ENCODE results near the gene PRSS21.

The PRSS21 gene, protein sequence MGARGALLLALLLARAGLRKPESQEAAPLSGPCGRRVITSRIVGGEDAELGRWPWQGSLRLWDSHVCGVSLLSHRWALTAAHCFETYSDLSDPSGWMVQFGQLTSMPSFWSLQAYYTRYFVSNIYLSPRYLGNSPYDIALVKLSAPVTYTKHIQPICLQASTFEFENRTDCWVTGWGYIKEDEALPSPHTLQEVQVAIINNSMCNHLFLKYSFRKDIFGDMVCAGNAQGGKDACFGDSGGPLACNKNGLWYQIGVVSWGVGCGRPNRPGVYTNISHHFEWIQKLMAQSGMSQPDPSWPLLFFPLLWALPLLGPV

DNA sequence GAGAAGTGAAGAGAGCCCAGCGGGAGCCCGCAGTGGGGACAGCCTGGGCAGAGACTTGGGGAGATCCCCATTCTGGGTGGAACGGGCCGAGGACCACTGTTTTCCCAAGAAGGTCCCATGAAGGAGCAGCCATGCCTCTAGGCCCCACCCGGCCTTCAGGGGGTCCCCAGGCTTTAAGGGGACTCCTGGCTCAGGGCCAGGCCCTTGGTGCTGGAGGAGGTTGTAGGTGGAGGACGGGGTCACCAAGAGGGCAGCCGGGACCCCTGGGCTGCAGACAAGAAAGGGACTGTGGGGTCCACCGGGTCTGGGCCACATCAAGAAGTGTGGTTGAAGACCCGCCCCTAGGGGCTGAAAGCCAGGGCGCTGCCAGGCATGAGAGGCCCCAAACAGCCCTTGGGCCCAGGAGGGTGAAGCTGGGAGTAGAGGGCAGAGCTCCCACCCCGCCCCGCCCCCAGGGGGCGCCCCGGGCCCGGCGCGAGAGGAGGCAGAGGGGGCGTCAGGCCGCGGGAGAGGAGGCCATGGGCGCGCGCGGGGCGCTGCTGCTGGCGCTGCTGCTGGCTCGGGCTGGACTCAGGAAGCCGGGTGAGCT is at the start of gene PRSS21:
PRSS21 (plus strand) TSS at position 487 of the 589 bp plus-strand sequence; CDS start at position 519, 32 bp downstream.
- peak; percentile 47 for DNase-seq

DNA sequence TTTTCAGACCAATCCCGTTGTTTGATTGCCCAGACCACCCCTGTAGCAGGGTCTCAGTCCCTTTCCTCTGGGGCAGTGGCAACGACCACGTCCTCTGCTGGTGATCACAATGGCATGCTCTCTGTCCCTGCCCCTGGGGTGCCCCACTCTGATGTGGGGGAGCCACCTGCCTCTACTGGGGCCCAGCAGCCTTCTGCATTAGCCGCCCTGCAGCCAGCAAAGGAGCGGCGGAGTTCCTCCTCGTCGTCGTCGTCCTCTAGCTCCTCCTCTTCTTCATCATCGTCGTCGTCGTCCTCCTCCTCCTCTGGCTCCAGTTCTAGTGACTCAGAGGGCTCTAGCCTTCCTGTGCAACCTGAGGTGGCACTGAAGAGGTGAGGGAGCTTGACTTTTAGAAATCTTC is 49.1 kb upstream of the PRSS21 start:
- DNase-seq: no peak

DNA sequence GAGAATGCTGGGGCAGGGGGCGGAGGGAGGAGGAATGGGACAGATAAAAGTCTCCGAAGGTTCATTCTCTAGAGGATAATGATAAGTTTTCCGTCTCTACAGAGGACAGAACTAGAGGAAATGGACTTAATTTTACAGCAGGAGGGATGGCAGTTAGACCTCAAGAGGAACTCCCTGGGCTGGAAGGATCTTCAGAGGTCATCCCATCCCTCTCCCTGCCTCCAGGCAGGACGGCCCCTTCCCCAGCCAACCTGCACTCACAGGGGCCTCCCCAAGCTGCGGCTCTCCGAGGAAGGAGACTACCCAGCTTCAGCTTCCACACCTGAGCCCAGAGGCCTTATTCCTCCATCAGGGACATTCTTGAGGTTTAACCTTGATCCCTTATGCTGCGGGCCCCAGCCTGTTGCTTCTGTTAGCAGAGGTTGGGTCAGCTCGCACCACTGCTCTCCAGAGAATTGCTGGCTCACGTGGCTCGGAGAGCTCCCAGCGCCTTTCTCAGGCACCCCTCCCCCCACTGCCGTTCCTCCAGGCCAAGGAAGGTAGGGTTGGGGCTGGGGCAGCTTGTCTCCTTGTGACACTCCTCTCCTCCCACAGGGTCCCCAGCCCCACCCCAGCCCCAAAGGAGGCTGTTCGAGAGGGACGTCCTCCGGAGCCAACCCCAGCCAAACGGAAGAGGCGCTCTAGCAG is 48.5 kb upstream of the PRSS21 start:
- DNase-seq: no peak

DNA sequence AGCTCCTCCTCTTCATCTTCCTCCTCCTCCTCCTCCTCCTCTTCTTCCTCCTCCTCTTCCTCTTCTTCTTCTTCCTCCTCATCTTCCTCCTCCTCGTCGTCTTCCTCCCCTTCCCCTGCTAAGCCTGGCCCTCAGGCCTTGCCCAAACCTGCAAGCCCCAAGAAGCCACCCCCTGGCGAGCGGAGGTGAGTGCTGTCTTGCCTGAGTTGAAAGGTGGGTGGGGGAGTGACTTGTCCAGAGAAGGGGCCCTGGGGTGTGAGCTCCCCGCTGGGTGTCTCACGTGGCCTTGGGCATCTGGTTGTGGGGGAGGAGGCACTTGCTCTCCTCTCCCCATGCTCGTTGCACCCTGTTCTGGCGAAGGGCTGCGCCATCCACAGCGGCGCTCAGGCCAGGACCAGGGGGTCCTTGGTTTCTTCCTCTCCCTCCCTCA is 47.9 kb upstream of the PRSS21 start:
- no peak for DNase-seq

DNA sequence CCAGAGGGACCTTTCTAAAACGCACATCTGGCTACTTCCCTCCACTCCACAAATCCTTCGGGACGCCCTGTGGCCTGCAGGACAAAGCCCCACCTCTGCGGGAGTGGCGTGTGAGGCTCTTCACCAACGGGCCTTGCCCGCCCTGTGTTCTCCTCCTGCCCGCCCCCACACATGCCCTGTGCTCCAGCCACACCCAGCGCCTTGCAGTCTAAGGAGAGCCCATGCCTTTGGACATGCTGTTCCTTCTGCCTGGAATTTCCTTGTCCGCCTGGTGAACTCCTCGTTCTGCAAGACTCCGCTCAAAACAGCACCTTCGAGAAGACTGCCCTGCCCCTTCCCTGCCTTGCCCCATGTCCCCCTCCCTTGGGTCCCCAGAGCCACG is 47.4 kb upstream of the PRSS21 start:
- no peak for DNase-seq

DNA sequence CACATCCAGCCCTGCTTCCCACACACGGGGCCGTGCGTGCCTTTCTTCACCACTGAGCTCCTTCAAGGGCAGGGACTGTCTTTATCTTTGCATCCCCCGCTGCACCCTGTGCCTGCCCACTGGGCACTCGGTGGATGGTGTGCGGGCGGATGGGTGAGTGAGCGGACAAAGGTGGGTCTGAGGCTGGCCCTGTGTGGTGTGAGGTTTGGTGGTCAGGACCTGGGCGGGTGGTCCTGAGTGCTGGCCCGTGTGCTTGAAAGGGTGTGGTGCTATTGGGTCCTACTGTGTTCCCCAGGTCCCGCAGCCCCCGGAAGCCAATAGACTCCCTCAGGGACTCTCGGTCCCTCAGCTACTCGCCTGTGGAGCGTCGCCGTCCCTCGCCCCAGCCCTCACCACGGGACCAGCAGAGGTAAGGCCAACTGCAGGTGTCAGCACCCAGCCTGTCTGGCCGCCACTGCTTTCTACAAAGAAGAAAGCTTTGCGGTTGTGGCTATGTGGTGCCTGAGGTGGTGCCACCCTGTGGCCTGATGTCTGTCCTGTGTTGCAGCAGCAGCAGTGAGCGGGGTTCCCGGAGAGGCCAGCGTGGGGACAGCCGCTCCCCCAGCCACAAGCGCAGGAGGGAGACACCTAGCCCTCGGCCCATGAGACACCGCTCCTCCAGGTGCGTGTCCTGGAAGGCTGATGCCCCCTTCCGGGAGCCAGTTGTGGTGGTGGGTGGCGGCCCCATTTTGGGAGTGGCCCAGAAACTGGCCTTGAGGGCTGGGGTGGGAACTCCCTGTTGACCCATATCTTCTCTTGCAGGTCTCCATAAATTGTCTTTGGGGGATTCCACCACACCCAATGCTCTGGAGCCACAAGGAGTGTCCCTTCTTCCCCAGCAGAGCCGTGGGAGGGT is 46.7 kb upstream of the PRSS21 start:
- peak; percentile 31 for DNase-seq

DNA sequence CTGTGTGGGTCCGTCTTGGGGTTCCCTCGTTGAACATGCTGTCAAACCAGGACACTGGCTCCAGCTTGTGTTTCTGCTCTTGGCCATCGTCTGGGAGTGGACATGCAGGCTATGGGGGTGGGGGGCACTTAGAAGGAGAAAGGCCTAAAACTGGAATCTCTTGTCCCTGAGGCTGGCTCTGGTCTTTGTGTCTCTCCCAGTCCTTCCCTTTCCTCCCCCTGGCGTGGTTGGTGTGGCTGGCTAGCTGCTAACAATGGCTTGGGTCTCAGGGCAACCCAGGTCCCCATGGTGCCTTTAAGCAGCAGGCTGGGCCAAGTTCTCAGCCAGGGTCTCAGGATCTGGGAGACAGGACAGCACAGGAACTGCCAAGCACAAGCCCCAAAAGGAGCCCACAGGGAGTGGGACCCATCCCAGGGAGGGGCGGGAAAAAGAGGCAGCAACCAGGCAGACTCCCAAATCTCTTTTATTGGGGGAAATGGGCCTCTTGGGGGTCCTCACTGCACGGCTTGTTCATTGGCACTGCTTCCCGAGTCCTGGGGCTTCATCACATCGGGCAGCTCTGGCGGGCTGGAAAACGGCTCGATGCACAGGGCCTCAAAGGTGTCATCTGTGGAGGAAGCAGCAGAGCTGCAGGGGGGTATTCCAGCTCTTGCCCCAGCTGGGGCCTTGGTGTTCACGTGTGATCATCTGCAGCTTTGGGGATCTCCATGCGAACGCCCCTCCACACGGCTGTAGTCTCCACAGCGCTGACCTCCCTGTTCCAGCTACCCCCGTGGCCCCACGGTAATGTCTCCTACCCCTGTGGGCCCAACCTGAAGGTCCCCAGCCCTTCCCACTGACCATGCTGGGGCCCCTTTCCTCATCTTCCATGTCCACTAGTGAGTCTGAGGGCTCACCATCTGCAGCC is 45.3 kb upstream of the PRSS21 start:
- no peak for DNase-seq

DNA sequence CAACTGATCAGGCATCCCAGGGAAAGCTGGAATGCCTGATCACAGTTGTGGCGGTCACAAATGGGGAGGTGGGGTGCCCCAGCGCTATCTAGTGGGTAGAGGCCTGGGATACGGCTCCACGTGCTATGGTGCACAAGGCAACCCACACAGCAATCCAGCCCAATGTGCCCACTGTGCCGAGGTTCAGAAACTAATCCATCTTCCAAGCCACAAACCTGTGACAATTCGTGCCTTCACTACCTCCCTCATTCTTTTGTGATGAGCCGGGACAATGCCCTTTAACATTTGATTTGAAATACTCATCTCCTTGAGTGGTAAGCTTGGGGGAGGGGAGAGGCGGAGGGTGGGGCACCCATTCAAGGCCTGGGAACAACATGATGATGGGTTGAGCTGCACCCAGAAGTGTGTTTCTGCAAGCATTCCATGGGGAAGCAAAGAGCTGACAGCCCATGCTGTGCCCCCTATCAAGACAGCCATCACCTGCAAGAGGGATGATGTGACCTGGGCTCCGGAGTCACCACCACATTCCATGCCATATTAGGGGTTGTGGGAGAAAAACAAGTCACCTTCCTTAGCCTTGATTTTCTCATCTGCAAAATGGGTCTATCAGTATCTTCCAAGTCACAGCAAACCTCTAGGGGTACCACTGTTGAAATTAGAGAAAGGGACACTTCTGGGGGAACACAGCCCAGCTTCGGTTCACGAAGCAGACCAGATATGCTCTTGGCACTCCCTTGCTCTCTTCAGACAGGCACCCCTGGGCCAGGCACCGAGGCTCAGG is 43.7 kb upstream of the PRSS21 start:
- no peak for DNase-seq

DNA sequence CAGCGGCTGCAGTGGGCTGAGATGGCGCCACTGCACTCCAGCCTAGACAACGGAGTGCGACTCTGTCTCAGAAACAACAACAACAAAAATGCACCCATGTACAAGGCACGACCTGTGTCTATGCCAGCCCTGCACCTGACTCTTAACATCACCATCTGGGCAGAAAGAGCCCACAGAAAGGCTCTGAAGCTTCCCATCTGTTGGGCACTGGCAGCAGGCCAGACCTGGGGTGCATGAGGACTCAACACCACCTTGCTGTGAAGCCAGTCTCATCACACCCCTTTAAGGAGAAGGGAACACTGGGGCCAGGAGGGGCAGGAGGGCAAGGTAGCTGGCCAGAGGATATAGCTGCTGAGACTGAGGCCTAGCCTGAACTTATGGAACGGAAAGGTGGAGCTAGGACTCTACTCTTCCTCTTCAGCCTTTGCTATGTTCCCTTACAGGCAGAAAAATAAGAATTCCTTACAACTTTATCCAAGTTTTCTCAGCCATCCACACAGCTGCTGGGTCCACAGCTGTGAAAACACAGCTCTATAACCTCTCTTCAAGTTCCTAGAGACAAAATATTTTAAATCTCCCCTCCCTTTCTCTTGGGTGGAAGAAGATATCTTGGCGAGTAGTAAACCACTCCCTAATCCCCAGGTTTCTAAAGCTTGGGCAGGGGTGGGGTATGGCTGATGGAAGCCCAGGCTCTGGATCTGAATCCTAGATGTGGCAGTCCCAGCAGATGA is 42.7 kb upstream of the PRSS21 start:
- no peak for DNase-seq

DNA sequence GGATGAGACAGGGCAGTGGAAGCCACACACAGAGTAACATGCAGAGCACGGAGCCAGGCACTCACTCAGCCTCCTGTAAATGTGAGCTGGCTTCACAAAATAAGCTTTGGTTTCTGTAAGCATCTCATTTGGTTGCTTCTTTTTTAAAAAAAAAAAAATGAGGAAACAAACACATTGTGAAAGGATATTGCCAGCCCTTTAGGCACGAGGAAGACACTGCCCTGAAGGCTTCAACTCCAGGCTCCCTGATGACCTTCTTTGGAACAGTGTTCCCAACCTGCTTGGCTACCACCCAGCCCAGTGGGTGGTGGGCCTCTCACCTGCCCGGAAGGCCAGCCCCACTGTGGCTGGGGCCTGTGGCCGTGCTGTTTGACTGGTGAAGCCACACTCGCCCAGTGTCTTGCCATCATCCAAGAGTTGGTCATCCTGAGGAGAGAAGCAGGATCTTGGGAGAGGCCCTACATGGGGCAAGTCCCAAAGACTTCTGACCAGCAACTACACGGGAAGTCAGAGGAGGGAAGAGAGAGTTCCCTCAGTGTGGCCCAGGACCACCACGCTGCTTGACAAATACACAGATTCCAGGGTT is 41.8 kb upstream of the PRSS21 start:
- no peak for DNase-seq

DNA sequence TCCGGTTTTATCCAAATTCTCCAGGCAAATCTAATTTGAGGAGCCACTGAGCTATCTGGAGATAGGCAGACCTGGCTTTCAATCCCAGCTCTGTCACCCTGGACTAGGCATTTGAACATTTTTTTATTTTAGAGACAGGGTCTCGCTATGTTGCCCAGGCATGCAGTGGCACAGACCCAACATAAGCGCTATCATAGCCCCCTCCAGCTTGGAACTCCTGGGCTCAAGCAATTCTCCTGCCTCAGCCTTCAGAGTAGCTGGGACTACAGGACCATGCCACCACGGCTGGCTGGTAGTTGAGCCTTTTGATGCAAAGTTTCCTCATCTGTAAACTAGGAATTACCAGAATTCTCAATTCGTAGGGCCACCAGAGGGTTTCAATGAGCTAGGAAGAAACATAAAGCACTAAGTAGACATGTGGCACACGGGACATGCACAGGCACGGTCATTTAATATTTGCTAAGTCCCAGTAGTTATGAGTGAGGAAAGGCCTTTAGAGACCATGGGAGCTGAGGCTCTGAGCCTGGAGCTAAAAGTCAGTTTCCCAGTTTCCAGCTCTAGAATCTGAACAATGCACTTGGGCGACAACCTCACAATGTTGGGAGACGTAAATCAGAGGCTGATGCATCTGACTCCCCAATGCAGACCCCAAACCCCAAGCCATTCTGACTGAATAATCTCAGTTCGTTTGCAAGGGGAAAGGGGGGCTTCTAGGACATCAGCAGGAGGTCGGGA is 41.1 kb upstream of the PRSS21 start:
- DNase-seq: no peak

DNA sequence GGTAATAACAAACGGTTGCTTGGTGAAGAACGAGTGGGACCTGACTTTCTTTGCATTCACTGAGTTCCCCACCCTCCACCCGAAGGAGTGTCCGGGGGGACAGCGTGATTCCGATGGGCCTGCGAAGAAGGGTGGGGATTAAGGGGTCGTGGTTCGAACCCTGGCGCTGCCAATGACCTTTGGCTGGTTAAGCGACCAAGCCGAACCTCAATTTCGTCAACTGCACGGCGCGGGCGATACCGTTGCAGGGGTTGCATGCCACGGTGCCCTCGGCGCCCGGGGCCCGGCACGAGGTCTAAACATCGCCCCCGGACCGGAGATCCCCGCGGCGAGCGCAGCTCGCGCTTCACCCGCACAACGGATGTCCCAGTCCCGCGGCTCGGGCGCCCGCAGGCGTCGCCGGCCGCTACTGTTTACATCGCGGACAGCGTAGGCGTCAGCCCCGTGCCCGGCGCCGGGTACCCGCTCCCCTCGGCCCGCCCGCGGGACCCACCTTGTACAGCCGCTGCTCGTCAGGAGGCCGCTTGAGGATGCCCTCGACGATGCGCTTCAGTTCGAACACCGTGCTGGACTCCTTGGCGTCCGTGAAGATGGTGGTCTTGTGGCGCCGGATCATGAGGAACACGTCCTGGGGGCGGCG is 40.4 kb upstream of the PRSS21 start:
- peak; percentile 40 for DNase-seq

DNA sequence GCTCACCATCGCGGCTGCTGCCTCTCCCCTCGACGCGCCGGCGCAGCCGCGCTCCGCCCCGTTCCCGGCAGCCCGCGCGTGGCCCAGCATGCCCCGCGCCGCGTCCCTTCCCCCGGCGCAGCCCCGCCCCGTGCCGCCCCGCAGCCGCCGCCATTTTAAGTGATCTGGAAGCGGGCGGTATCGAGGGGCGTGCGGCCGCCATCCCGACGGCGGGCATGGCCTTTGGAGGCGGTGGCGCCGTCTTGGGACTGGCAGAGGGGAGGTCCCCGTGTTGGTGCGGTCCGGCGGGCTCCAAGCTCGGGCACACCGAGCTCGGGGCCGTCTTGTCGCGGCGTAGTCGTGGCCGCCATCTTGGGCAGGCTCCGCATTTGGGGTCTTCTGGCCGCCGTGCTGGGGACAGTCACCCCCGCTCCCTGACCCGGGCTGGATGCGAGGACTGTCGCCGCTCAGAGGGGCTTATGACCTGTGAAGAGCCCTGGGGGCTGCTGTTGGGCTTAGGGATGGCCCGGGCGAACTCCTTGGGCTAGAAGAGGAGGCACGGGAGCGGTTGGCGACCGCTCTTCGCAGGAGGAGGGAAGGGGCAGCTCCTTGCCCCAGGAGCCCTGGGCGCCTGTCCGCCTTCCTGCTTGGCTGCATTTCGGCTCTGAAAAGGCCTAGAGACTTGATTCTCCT is 39.7 kb upstream of the PRSS21 start, which contains the start of gene ELOB:
ELOB (minus strand) TSS at position 50 of the 672 bp plus-strand sequence; CDS start at position 9, 41 bp downstream.
- peak; percentile 91 for DNase-seq

DNA sequence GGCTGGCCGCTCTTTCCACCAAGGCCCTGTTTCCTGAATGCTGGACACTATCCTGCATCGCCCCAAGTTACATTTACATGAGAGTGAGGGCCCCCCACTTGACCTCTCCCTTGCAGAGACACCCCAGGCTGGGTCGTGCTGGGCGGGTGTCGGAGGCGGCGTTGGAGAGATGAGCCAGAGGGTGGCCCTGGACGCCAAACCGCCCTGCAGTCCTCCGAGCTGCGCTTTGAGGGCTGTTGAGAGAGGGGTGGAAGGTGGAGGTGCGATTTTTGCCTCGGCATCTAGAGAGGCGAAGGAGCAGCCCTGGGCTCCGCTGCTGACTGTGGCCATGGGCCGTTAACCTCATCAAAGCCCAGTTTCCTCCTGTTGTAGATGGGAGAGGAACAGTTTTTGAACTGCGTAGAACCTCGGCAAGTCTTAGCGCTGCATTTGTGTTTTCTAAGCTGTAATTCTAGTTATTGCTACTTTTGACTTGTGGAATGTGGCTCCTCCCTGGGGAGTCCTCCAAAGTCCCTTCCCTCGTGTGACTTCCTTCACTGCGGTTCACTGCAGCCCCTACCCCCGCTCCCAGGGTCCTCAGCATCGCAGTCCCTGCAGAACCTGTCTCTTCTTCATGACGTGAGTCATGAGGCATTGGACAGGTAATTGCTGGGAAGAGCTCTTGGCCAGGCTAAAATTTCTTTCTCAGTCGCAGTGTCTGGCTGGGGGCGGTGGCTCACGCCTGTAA is 39.0 kb upstream of the PRSS21 start:
- peak; percentile 58 for DNase-seq

DNA sequence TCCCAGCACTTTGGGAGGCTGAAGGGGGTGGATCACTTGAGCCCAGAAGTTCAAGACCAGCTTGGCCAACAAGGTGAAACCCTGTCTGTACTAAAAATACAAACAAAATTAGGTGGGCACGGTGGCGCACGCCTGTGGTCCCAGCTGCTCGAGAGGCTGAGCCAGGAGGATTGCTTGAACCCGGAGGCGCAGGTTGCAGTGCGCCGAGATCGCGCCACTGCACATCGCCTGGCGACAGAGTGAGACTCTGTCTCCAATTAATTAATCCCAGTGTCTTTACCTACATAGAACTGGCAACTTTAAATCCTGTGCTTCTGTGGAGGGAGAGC is 38.4 kb upstream of the PRSS21 start:
- no peak for DNase-seq

DNA sequence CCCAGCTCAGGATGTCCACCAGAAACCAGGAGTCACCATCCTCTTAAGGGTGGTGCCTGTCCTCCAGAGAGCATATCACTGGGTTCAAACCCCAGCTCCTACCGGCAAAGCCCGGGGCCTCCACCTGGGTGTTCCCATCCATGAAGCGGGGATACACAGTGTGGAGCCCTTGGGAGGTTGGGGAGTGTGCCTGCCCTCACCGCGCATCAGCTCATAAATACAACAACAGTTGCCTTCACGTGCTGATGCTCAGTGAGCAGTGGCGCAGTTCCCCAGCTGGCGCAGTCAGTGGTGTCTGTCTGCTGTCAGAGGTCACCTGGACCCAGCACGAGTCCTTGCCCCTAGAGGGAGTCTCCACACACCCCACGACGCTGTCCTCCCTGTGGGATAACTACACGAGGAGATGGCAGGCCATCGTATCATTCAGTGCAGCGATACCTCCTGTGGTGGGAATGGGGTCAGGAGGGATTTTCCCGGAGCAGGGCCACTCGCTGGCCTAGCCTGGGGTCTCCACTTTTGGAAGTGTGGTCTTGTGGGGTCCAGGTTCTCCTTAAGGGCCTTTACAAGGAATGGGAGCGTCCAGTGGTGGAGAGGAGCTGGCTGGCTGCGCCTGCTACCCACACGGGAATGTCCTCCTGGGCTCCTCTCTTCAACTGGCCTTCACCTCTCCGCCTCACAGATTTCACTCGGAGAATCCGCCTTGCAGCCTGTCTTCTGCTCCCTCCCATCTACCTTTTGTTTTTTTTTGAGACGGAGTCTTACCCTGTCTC is 37.7 kb upstream of the PRSS21 start:
- DNase-seq: no peak

Measured in CD4-positive, alpha-beta T cell treated with Interleukin-12 subunit alpha and Interleukin-12 subunit beta, for 1 hour (primary cell).